Nucleus accumbens (tissue), 56 donors: ENCODE data around the gene NDUFB11.

Source experiments
- DNase-seq, 56 donors: peaks; one replicate each; lab custom pipeline; 2025; lab: John Stamatoyannopoulos, UW

NDUFB11 gene

GRCh38 chrX:47093860-47094259 is 50.6 kb downstream of the NDUFB11 start:
- DNase-seq, result no peak

DNA sequence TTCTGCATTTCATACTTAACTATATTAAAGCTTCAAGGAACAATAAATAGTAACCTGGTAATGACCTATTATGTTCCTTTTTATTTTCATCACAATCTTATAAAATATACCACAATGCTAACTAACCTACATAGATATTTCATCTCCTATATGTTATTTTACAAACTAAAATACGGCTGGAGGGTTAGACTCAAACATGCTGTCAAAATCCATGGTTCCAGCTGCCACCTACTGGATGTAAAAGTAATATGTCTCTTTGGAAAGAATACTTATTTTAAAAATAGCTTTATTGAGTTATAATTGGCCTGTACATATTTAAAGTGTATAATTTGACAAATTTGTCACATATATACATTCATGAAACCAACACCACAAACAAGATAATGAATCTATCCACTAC is 51.3 kb downstream of the NDUFB11 start:
- peak in 2 of 56 donors; percentile 0 for DNase-seq
